COLO668 (cell line): ENCODE data around the gene DUSP2.
A peak's percentile ranks its signal among the peaks of the same experiment; 100 is the strongest.

Experiments
- DNase-seq: peaks from one replicate; lab custom pipeline; 2025; ENCODE audit not compliant: unreplicated experiment; lab: John Stamatoyannopoulos, UW

The DUSP2 gene

DNA sequence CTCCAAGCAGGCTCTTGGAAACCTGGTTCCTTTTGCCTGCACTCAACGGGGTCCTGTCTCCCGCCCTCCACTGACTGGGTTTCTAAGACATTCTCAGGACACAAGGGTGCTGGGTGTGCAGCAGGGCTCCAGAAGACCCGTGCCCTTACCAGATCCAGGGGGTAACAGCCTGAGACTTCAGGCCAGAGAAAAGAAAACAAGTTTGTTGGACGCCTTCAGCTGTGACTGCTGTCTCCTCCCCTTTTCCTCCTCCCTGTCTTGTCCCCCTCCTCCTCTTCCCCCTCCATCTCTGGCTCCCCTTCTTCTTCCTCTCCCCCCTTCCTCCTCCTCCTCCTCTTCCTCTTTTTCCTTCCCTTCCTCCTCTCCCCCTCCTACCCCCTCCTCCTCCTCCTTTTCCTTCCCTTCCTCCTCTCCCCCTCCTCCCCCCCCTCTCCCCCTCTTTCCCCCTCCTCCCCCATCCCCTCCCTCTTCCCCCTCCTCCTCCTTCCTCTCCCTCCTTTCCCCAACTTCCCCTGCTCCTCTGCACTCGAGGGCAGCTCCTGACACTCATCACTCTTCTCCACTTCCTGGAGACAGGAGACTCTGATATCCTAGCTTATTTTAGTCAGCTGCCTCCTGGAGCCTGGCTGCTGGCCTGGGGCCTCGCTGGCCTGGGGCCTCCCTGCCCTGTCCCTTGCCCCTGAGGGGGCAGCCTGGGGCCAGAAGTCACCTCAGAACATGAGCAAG, 41.3 kb downstream of the DUSP2 start:
- no peak for DNase-seq

DNA sequence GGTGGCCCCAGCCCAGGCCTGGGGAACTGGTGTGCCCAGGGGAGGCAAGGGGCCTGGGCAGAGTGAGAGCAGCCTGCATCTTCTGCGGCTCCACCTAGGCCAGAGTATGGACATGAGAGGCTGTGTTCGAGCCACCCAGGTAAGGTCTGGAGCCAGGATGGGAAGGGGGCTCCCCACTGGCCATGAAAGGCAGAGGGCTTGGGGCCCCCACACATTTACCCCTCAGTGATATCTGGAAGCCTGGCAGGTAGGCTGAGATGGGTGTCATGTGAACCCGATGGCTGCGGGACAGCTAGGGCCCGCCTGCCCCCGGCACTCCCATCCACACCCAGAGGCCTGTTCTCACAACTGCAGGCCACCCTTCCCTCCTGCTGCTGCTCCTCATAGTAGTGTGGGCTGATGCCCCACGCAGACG, 42.0 kb downstream of the DUSP2 start:
- no peak for DNase-seq

DNA sequence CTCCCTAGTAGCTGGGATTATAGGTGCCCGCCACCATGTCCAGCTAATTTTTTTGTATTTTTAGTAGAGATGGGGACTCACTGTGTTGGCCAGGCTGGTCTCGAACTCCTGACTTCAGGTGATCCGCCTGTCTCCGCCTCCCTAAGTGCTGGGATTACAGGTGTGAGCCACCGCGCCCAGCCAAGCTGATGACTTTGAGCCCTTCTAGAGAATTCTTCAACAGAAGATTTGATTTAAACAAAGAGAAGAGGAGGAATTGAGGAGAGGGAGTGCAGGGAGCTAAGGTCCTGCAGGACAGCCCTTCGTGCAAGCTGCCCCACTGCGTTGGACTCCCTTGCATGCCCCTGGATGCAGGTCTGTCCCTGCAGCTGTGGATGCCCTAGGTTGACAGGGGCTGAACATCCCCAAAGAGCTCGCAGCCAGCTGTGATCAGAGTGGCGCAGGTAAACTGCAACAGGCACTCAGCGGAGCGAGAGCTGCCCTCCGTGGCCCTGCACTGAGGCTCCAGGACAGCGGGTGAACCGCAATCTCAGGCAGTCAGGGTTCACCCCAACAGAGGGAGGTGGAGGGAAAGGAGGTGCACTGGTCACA, 42.5 kb downstream of the DUSP2 start:
- no peak for DNase-seq

DNA sequence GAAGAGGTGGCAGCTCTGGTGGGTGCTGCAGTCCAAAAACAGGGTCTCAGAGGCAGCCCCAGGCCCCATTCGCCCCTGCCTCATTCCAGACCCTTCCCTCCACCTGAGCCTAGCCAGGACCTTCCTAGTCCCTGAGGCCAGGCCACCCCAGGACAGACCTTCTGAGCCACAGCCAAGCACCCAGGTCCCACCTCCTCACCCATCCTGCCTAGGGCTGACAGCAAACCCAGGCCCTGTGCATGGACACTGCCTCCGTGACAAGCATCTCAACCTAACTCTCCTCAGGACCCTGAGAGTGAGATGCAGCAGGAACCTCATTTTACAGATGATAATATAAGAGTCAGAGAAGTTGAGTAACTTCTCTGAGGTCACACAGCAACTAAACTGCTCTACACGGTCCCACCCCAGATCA, 44.3 kb downstream of the DUSP2 start:
- DNase-seq: no peak

DNA sequence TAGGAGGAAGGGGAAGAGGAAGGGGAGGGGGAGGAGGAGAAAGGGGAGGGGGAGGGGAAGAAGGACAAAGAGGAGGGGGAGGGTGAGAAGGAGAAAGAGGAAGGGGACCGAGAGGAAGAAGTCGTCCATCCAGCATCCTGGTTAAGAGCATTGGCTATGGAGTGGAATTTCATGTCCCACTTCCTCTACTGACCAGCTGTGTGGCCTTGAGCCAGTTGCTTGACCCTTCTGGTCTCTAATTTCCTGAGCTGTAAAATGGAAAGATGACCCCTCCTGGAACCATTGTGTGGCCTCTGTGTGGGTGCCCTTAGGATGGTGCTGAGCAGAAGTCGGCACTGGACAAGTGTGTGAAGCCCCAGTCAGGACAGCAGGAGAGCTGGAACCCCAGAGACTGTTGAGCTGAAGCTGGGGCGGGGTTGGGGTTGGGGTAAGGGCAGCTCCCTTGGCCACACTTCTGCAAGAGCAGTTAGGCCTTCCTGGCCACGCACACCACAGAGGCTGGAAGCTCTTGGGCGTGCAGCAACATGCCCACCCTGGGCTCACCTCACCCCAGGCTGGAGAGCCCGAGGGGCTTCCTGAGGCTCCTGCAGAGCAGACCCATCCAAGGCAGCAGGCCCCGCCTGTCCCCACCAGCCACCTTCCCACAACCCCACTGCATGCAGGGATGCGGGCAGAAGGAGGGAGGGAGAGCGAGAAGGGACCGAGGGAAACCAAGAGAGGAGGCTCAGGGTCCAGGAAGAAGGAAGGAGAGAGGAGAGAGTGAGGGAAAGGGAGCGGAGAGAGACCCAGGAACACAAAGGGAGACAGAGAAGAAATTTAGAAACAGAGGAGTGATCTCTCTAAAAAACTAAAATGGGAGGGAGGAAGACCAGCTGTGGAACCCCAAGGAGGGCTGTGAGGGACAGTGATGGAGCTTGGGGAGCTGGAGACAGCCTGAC, 45.1 kb downstream of the DUSP2 start:
- no peak for DNase-seq

DNA sequence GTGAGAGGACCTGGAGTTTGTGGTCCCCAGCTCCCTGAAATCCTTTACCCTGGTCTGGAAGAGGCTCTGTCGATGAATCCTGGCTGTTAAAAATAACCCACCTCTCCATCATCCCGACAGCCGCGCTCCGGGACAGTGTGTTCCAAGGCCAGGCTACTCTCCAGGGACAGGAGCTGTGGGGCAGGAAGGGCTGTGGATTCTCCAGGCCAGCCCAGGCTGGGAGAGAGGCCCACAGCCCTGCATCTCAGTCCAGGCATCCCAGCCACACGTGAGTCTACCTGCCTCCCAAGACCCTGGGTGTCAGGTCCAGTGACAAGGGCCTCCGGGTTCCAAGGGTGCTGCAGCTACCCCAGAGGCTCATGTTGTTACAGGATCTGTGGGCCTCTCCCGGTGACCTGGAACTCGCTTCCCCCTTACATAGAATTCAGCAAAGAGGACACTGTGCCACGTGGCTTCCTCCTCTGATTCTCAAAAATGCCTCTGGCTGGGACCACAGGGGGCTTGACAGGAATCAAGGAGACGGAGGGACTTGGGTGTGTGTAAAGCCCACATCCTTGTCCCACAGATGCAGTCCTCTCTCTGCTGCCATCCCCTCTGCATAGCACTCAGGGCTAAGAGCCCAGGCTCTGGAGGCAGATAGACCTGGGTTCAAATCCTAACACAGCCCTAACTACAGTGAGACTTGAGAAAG, 46.2 kb downstream of the DUSP2 start:
- no peak for DNase-seq

DNA sequence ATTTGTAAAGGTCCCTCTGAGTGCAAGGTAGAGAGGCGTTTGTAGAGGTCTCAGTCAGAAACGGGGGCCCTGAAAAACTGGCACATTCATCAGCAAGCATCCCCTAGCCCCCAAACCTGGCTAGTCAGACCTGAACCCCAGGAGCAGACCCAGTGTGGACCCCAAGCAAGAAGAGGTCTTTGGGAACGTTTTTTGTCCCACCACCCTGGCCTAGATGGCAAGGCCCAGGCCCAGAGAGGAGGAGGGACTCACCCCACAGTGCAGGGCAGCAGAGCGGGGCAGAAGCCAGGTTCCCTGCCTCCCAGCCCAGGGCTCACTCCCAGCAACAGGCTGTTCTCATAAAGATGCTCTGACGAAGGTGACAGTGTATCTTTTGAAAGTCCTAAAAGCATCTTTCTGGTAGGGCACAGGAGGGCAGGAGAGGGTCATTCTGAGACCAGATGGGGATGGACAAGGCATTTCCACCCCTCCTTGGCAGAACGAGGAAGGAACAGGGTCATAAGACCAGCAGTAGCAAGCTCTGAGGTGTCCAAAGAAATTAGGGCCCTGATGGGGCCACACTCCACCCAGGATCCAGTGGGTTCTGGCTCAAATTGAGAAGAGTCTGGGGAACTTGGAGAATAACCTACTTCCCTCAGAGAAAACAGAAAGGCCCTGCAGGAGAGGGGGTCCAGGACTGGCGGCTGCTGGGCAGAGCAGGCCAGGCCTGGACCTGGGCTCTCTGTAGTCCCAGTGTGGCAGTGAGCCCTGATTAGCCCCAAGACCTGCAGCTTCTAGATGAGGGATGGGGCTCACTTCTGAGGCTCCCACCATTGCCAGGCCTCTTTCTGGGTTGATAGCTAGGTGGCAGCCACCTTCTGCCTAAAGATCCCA, 47.1 kb downstream of the DUSP2 start:
- DNase-seq: no peak

DNA sequence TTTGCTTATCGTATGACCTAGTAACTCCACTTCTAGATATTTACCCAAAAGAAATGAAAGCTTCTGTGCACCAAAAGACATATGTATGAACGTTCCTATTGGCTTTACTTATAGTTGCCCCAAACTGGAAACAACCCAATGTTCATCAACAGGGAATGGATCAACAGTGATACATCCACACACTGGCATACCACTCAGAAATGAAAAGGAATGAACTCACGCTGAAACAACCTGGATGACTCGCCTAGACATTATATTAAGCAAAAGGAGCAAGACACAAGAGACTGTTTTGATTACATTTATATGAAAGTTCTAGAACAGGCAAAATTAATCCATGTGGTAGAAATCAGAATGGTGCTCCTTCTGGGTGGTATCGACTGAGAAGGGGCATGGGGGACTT, 47.8 kb downstream of the DUSP2 start:
- DNase-seq: no peak

DNA sequence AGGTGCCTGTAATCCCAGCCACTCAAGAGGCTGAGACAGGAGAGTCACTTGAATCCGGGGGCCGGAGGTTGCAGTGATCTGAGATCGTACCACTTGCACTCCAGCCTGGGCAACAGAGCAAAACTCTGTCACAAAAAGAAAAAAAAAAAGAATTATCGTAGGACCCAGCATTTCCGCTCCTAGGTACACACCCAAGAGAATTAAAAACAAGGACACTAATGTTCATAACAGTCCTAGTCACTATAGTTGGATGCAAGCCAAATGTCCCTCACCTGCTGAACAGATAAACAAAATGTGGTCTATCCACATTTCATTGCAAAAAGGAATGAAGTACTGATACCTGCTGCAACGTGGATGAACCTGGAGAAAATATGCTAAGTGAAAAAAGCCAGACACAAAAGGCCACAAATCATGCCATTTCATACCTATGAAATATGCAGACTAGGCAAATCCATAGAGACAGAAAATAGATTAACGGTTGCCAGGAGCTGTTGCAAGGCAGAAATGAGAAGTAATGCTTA, 50.1 kb downstream of the DUSP2 start:
- DNase-seq: peak; percentile 49

DNA sequence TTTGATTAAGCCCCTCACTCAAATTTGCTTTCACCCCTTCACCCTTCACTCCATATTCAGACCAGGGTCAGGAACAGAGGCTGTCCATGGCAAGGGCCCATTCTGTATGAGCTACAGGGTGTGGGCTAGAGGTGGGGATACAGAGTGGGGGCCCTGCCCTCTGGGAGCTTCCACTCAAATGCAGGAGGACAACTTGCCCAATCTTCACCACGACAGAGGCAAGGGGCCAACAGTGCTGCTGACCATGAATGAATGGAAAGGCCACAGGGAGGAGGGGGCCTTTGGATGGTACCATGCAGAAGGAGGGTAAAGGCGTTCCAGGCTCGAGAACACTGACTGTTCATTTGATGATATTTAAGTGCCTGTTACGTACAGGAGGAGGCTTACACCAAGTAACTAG, 51.7 kb downstream of the DUSP2 start:
- DNase-seq: no peak
